ENCODE data around the gene ZNF555.

- TF ChIP-seq CTCF (IDR thresholded peaks at IDR 0.05; ENCODE audit: borderline replicate concordance, extremely low read depth, low read length, poor library complexity, severe bottlenecking): no peak
- TF ChIP-seq EZH2 (IDR thresholded peaks at IDR 0.05; ENCODE audit: borderline replicate concordance, low read depth, low read length, severe bottlenecking): no peak
Observed at GRCh38 chr19:2856457-2857050, 15.3 kb downstream of the ZNF555 start.

Measured in DND-41 (cell line).